HepG2 (cell line): ENCODE measurements around the gene PLA2G2E. TPM values are rescaled to one million over a fixed set of nuclear protein-coding genes. Genes with fewer than 3 reads are reported as not detected.

ENCODE experiments used
- HDAC1 ChIP-seq: sonication (generic); formaldehyde crosslinking; IDR thresholded peaks from 2 replicates; pipeline ENCODE4 v1.5.1; 2020; ENCODE audit warnings: mild to moderate bottlenecking, missing genetic modification reagents
- HMGXB4 ChIP-seq, 2 experiments: sonication (generic) in 1 of 2; formaldehyde crosslinking in 1 of 2; IDR thresholded peaks; 2 replicates each; pipeline versions ENCODE4 v1.4.0 to v1.6.1; 2018 to 2020; ENCODE audit warnings: missing genetic modification reagents in 2 of 2, borderline replicate concordance in 1 of 2, low read depth in 1 of 2, mild to moderate bottlenecking in 1 of 2, missing biosample characterization in 1 of 2
- HNRNPL ChIP-seq: fragments of 200-400 bp; formaldehyde crosslinking; IDR thresholded peaks from 2 replicates; pipeline ENCODE4 v1.6.1; 2017; ENCODE audit warnings: mild to moderate bottlenecking, low read depth, low read length
- HNRNPLL ChIP-seq: fragments of 200-400 bp; formaldehyde crosslinking; IDR thresholded peaks from 2 replicates; pipeline ENCODE4 v1.6.1; 2017; ENCODE audit warnings: mild to moderate bottlenecking, low read depth, low read length; ENCODE audit not compliant: poor library complexity, severe bottlenecking
- LCORL ChIP-seq, 2 experiments: fragments of 450-650 bp in 1 of 2; sonication (generic) in 1 of 2; formaldehyde crosslinking in 1 of 2; IDR thresholded peaks; 2 replicates each; pipeline versions ENCODE4 v1.5.0 to v1.6.1; 2017 to 2020; ENCODE audit warnings: antibody characterized with exemption in 1 of 2, missing genetic modification reagents in 1 of 2
- MEIS2 ChIP-seq: sonication (generic); formaldehyde crosslinking; IDR thresholded peaks from 2 replicates; pipeline ENCODE4 v1.9.0; 2021; ENCODE audit warnings: mild to moderate bottlenecking, missing genetic modification reagents
- MIXL1 ChIP-seq: IDR thresholded peaks from 2 replicates; pipeline ENCODE4 v1.6.1; 2016
- MXD4 ChIP-seq: IDR thresholded peaks from 2 replicates; pipeline ENCODE4 v1.6.1; 2016; ENCODE audit warnings: mild to moderate bottlenecking, missing biosample characterization, missing genetic modification reagents
- PAX8 ChIP-seq: sonication (generic); formaldehyde crosslinking; IDR thresholded peaks from 2 replicates; pipeline ENCODE4 v1.8.0; 2022; ENCODE audit warnings: mild to moderate bottlenecking, missing genetic modification reagents, borderline replicate concordance
- PHF5A ChIP-seq: IDR thresholded peaks from one replicate; pipeline ENCODE4 v1.6.1; 2018; ENCODE audit warnings: low read depth, missing genetic modification reagents; ENCODE audit not compliant: unreplicated experiment
- RBFOX2 ChIP-seq: fragments of 200-400 bp; formaldehyde crosslinking; IDR thresholded peaks from 2 replicates; pipeline ENCODE4 v1.6.1; 2017; ENCODE audit warnings: low read depth, mild to moderate bottlenecking, low read length
- REST ChIP-seq, 2 experiments: IDR thresholded peaks; 2 replicates each; pipeline ENCODE4 v1.6.1; 2011 to 2012; ENCODE audit warnings: low read length in 2 of 2, borderline replicate concordance in 1 of 2, low read depth in 1 of 2, mild to moderate bottlenecking in 1 of 2, moderate library complexity in 1 of 2
- ZNF281 ChIP-seq: sonication (generic); formaldehyde crosslinking; IDR thresholded peaks from 2 replicates; pipeline ENCODE4 v1.4.0; 2020; ENCODE audit warnings: missing genetic modification reagents, borderline replicate concordance
- ZNF562 ChIP-seq: sonication (generic); formaldehyde crosslinking; IDR thresholded peaks from 2 replicates; pipeline ENCODE4 v1.8.0; 2022; ENCODE audit warnings: missing genetic modification reagents, borderline replicate concordance
- ZNF710 ChIP-seq: sonication (generic); formaldehyde crosslinking; IDR thresholded peaks from 2 replicates; pipeline ENCODE4 v1.5.0; 2020; ENCODE audit warnings: mild to moderate bottlenecking, missing genetic modification reagents, borderline replicate concordance
- ZNF768 ChIP-seq: sonication (generic); formaldehyde crosslinking; IDR thresholded peaks from 2 replicates; pipeline ENCODE4 v1.4.0; 2020; ENCODE audit warnings: missing genetic modification reagents
- ZNF792 ChIP-seq: IDR thresholded peaks from 2 replicates; pipeline ENCODE4 v1.6.1; 2016
- polyA plus RNA-seq, 8 experiments: library from polyadenylated mRNA; depleted of rRNA in 3 of 8; stranded (reverse) in 7 of 8; unstranded in 1 of 8; fragments of >200 nt; fragmentation: Illumina TruSeq in 4 of 8; extraction: Trizol in 4 of 8; gene quantifications; 2 replicates each; pipeline versions ENCODE4 v1.2.1 to v1.2.3, GENCODE V29; 2011 to 2016; ENCODE audit warnings: low read depth in 4 of 8, missing spikeins in 1 of 8, mixed read lengths in 1 of 8; ENCODE audit not compliant: insufficient read depth in 1 of 8
- total RNA-seq, 5 experiments: library from RNA; depleted of rRNA; stranded (reverse); fragments of >200 nt; fragmentation: Illumina TruSeq; extraction: Trizol; gene quantifications; 2 replicates each; pipeline ENCODE4 v1.2.3, GENCODE V29; 2016; ENCODE audit warnings: low read depth in 1 of 5

PLA2G2E gene
- total and polyA plus RNA-seq, 2 of the 13 experiments (the other 11 are each of a cell fraction or from before 2014, with no cell fraction given) = not detected

GRCh38 chr1:19882111-19883071 is 41.0 kb downstream of the PLA2G2E start, which contains the start of gene OTUD3 (continued):
- TF ChIP-seq HNRNPLL (peak; percentile 100), REST (IDR thresholded peaks at IDR 0.05; ENCODE audit: borderline replicate concordance in 1 of 2, low read depth in 1 of 2, low read length in 2 of 2) (no peak), LCORL (IDR thresholded peaks at IDR 0.05) (no peak), LCORL (CRISPR knock-in tag; IDR thresholded peaks at IDR 0.05) (peak; percentile 68), PHF5A (CRISPR knock-in tag) (no peak), ZNF792 (CRISPR knock-in tag) (0 out of 2 replicates have a peak, but pooled peaks have one; percentile 44), PAX8 (CRISPR knock-in tag) (peak; percentile 92; the same call in 1 of the 2 replicates), ZNF710 (CRISPR knock-in tag) (peak; percentile 55; the same call in 1 of the 2 replicates), HDAC1 (CRISPR knock-in tag) (peak; percentile 85; the same call in 1 of the 2 replicates), ZNF562 (CRISPR knock-in tag) (no peak), HNRNPL (no peak), MXD4 (CRISPR knock-in tag) (peak; percentile 55), MEIS2 (CRISPR knock-in tag) (0 out of 2 replicates have a peak, but pooled peaks have one; percentile 8), ZNF281 (CRISPR knock-in tag) (peak; percentile 28; the same call in 1 of the 2 replicates), HMGXB4 (CRISPR knock-in tag; IDR thresholded peaks at IDR 0.05; ENCODE audit: borderline replicate concordance in 1 of 2, low read depth in 1 of 2) (peak; percentile 85 to 89), ZNF768 (CRISPR knock-in tag) (peak; percentile 70; the same call in 1 of the 2 replicates), MIXL1 (CRISPR knock-in tag) (no peak), RBFOX2 (peak; percentile 90)
